Endothelial cell of umbilical vein (primary cell): ENCODE measurements around the gene CUEDC1. TPM values are rescaled to one million over a fixed set of nuclear protein-coding genes. Genes with fewer than 3 reads are reported as not detected.
A peak's percentile ranks its signal among the peaks of the same experiment; 100 is the strongest.

Experiments used
- BruUV-seq: library from RNA; stranded (reverse); fragments of 400-500 nt; replicated peaks from 2 replicates; lab custom pipeline; 2021; lab: Mats Ljungman, UMichigan
- CTCF ChIA-PET: fragments of 300-600, 350-600 bp; sonication (Branson Sonifier 250); formaldehyde crosslinking; loops from one replicate; lab custom pipeline; 2021; ENCODE audit warnings: antibody characterized with exemption, inconsistent platforms; lab: Charles Lee
- POLR2A ChIA-PET: fragments of 300-600, 350-600 bp; sonication (Branson Sonifier 250); formaldehyde crosslinking; loops from one replicate; lab custom pipeline; 2021; ENCODE audit warnings: antibody characterized with exemption, inconsistent platforms; lab: Charles Lee
- DNase-seq: peaks from one replicate; pipeline ENCODE4 v3.0.0-alpha.2; 2011; ENCODE audit warnings: low read depth, low spot score
- FAIRE-seq: peaks from 2 replicates; lab custom pipeline; 2011; peaks lifted over from hg19 to GRCh38; lab: Jason Lieb, UNC
- H2AFZ ChIP-seq: 2 replicates; pipeline ENCODE4 v1.6.0; 2012; ENCODE audit warnings: low read depth, low read length, control low read depth, inconsistent platforms
- H3K27ac ChIP-seq: 2 replicates; pipeline ENCODE4 v1.5.1; 2011; ENCODE audit warnings: low read depth, mild to moderate bottlenecking, control low read depth, low read length, moderate library complexity; ENCODE audit not compliant: insufficient read depth
- H3K27me3 ChIP-seq, 2 experiments: 2 replicates each; pipeline versions ENCODE4 v1.6.0 to v1.6.1; 2011; ENCODE audit warnings: low read length in 2 of 2, mixed read lengths in 1 of 2; ENCODE audit not compliant: control insufficient read depth in 2 of 2, insufficient read depth in 2 of 2
- H3K36me3 ChIP-seq, 2 experiments: 2 replicates in 1 of 2; 3 replicates in 1 of 2; pipeline ENCODE4 v1.5.1; 2011; ENCODE audit warnings: low read length in 2 of 2, mild to moderate bottlenecking in 1 of 2, moderate library complexity in 1 of 2; ENCODE audit not compliant: control insufficient read depth in 2 of 2, insufficient read depth in 2 of 2; ENCODE audit errors: extremely low read depth in 1 of 2
- H3K4me1 ChIP-seq: 3 replicates; pipeline ENCODE4 v1.5.1; 2011; ENCODE audit warnings: mild to moderate bottlenecking, low read length; ENCODE audit not compliant: control insufficient read depth, insufficient read depth; ENCODE audit errors: extremely low read depth
- H3K4me2 ChIP-seq: 2 replicates; pipeline ENCODE4 v1.6.1; 2011; ENCODE audit warnings: low read length, control low read depth, mixed read lengths; ENCODE audit not compliant: insufficient read depth
- H3K4me3 ChIP-seq, 3 experiments: fragments of 200-600 bp in 1 of 3; sonication (generic), shearing (Covaris generic) in 1 of 3; replicated peaks in 1 of 3; 2 replicates each; pipeline ENCODE4 v1.5.1; 2011 to 2016; ENCODE audit warnings: control low read depth in 3 of 3, low read length in 3 of 3, mild to moderate bottlenecking in 2 of 3, inconsistent platforms in 1 of 3, low read depth in 1 of 3, moderate library complexity in 1 of 3; ENCODE audit not compliant: insufficient read depth in 1 of 3
- H3K79me2 ChIP-seq: 2 replicates; pipeline ENCODE4 v1.6.0; 2012; ENCODE audit warnings: low read length, inconsistent platforms; ENCODE audit not compliant: control insufficient read depth, insufficient read depth
- H3K9ac ChIP-seq: replicated peaks from 2 replicates; pipeline ENCODE3; 2011; ENCODE audit warnings: low read length, control low read depth; ENCODE audit not compliant: insufficient read depth; ENCODE audit errors: extremely low read depth
- H3K9me1 ChIP-seq: replicated peaks from 3 replicates; pipeline ENCODE4 v1.6.0; 2011; ENCODE audit warnings: mild to moderate bottlenecking, low read length; ENCODE audit not compliant: control insufficient read depth, insufficient read depth; ENCODE audit errors: extremely low read depth
- H3K9me3 ChIP-seq: replicated peaks from 2 replicates; pipeline ENCODE4 v1.5.1; 2012; ENCODE audit warnings: low read length, inconsistent platforms; ENCODE audit not compliant: control insufficient read depth, insufficient read depth
- H4K20me1 ChIP-seq: replicated peaks from 2 replicates; pipeline ENCODE3; 2011; ENCODE audit warnings: mild to moderate bottlenecking, low read length; ENCODE audit not compliant: control insufficient read depth, insufficient read depth; ENCODE audit errors: extremely low read depth
- CTCF ChIP-seq, 2 donors: IDR thresholded peaks; 1 replicate in 1 of 2; 2 replicates in 1 of 2; pipeline ENCODE4 v1.5.1; 2011; ENCODE audit warnings: low read length in 2 of 2, mild to moderate bottlenecking in 2 of 2, moderate library complexity in 2 of 2, control low read depth in 1 of 2, inconsistent platforms in 1 of 2, low read depth in 1 of 2; ENCODE audit not compliant: insufficient read depth in 1 of 2; ENCODE audit errors: extremely low read depth in 1 of 2
- MYC ChIP-seq: IDR thresholded peaks from one replicate; pipeline ENCODE4 v1.6.1; 2011; ENCODE audit warnings: mild to moderate bottlenecking, low read depth, low read length
- dilution Hi-C: fragments of 300-500 bp; cut with MboI; formaldehyde crosslinking; loops from one replicate; pipeline ENCODE4 v1.15.0; 2019; ENCODE audit warnings: low sequenced_read_pairs; ENCODE audit not compliant: extremely low pct_ligation_motif_present
- intact Hi-C: fragments of 100-400 bp; cut with micrococcal nuclease; formaldehyde crosslinking; loops from one replicate; pipeline ENCODE4 v1.10.0; 2022
- polyA plus RNA-seq, 4 experiments: library from polyadenylated mRNA; depleted of rRNA in 3 of 4; stranded (reverse) in 3 of 4; unstranded in 1 of 4; fragments of >200 nt; gene quantifications; 2 replicates each; pipeline versions ENCODE4 v1.2.1 to v1.2.3, GENCODE V29; 2011 to 2012; ENCODE audit warnings: missing spikeins in 1 of 4
- total RNA-seq: library from RNA; stranded (reverse); gene quantifications from 2 replicates; pipeline ENCODE4 v1.2.3, GENCODE V29; 2021

CUEDC1 gene
- total and polyA plus RNA-seq, 2 donors (not counting 3 experiments of a cell fraction or from before 2014, with no cell fraction given): 15.8 to 27.7 TPM

GRCh38 chr17:57833179-57833939 lies 121.9 kb downstream of the CUEDC1 start:
- intact Hi-C loops (loop anchor here (1.0 to 5.0 kb wide), 7 partner anchors 86 to 712 kb away; no protein-coding TSS in a partner anchor), dilution Hi-C loops (no loop called here)
- Histone ChIP-seq H3K9me3 (no peaks in the 10 kb centered on the region), H2AFZ (peak overlapping the region; percentile 81), H3K4me3 (peak overlapping the region in 2 of 3 experiments; percentile 23 to 54), H4K20me1 (no peaks in the 10 kb centered on the region), H3K9ac (no peak overlapping the region), H3K27me3 (no peaks in the 10 kb centered on the region), H3K4me2 (peak overlapping the region; percentile 84), H3K36me3 (peaks cover 0 to 2% of the 10 kb centered on the region in 2 experiments), H3K4me1 (no peaks in the 10 kb centered on the region), H3K27ac (no peak overlapping the region), H3K79me2 (no peaks in the 10 kb centered on the region), H3K9me1 (no peaks in the 10 kb centered on the region)
- TF ChIP-seq CTCF (IDR thresholded peaks at IDR 0.05; ENCODE audit: extremely low read depth in 1 of 2, insufficient read depth in 1 of 2, low read depth in 1 of 2, low read length in 2 of 2): peak; percentile 83 to 96
- no peak for TF ChIP-seq MYC
- ChIA-PET CTCF (interaction anchor here (0.6 to 3.8 kb wide), 68 partner anchors 10 to 834 kb away, joined by 3 to 63 read pairs (median 4); partner anchors contain the start of genes MKS1, MRPS23 and SRSF1), POLR2A (no interaction called here)
- peak; percentile 85 for FAIRE-seq
- no TSS peak for BruUV-seq
- DNase-seq: peak; percentile 72
